ENCODE results near the gene C12orf42.

GRCh38 chr12:103529306-103529705 lies 33.5 kb upstream of the C12orf42 start:
- TF ChIP-seq SP1 (IDR thresholded peaks at IDR 0.05) (no peak), L3MBTL2 (conservative IDR thresholded peaks at IDR 0.05) (no peak), ARNT (IDR thresholded peaks at IDR 0.05) (no peak), SUZ12 (IDR thresholded peaks at IDR 0.05) (no peak), BHLHE40 (IDR thresholded peaks at IDR 0.05; ENCODE audit: borderline replicate concordance) (no peak), CTBP1 (IDR thresholded peaks at IDR 0.05; ENCODE audit: borderline replicate concordance) (no peak), TARDBP (IDR thresholded peaks at IDR 0.05) (no peak), FOXK2 (IDR thresholded peaks at IDR 0.05) (no peak), NFRKB (IDR thresholded peaks at IDR 0.05) (no peak), ELF4 (IDR thresholded peaks at IDR 0.05) (no peak), FOXM1 (IDR thresholded peaks at IDR 0.05; ENCODE audit: borderline replicate concordance) (no peak), FOXA1 (IDR thresholded peaks at IDR 0.05) (no peak), PKNOX1 (IDR thresholded peaks at IDR 0.05) (no peak), ZNF384 (IDR thresholded peaks at IDR 0.05) (no peak)
